Cardiac muscle cell (in vitro differentiated cells and primary cell): ENCODE results near the gene DGKI. TPM values are rescaled to one million over a fixed set of nuclear protein-coding genes. Genes with fewer than 3 reads are reported as not detected.

Experiments used
- DNase-seq, 2 donors: peaks; one replicate each; pipeline versions ENCODE4 v3.0.0 to v3.0.0-alpha.2; 2010 to 2017; ENCODE audit warnings: low read depth in 1 of 2, low spot score in 1 of 2
- H3K27ac ChIP-seq: fragments of 200-600 bp; sonication (generic); 2 replicates; pipeline ENCODE4 v1.5.1; 2016
- H3K27me3 ChIP-seq: fragments of 200-600 bp; sonication (generic); 2 replicates; pipeline ENCODE4 v1.6.0; 2016; ENCODE audit warnings: control low read depth
- H3K36me3 ChIP-seq: fragments of 200-600 bp; sonication (generic); 2 replicates; pipeline ENCODE4 v1.5.1; 2016; ENCODE audit warnings: control low read depth
- H3K4me1 ChIP-seq: fragments of 200-600 bp; sonication (generic); 2 replicates; pipeline ENCODE4 v1.8.1; 2017; ENCODE audit warnings: low read depth, mild to moderate bottlenecking, mixed run types
- H3K4me3 ChIP-seq: fragments of 200-600 bp; sonication (generic); 2 replicates; pipeline ENCODE4 v1.5.1; 2016; ENCODE audit warnings: mild to moderate bottlenecking
- H3K9me3 ChIP-seq: fragments of 200-600 bp; sonication (generic); 2 replicates; pipeline ENCODE4 v1.5.1; 2017; ENCODE audit warnings: low read depth, mild to moderate bottlenecking, control low read depth
- CTCF ChIP-seq: IDR thresholded peaks from 2 replicates; pipeline ENCODE4 v1.5.1; 2012; ENCODE audit warnings: low read depth, mild to moderate bottlenecking, low read length
- polyA plus RNA-seq: library from polyadenylated mRNA; unstranded; fragments of >200 nt; fragmentation: Nextera tagmentation; extraction: Ambion mirVana; gene quantifications from 2 replicates; pipeline ENCODE4 v1.2.1, GENCODE V29; 2016
- total RNA-seq: library from RNA; depleted of rRNA; stranded (reverse); fragments of >200 nt; gene quantifications from 2 replicates; pipeline ENCODE4 v1.2.3, GENCODE V29; 2016

Gene DGKI
- total and polyA plus RNA-seq, 2 experiments from 2014 or later = 35.0 to 52.7 TPM

GRCh38 chr7:137462074-137462715 lies 384.6 kb downstream of the DGKI start:
- no peaks in the 10 kb centered on the region for H3K9me3 ChIP-seq
- H3K27ac ChIP-seq = no peak overlapping the region
- no peak for TF ChIP-seq CTCF
- no peaks in the 10 kb centered on the region for H3K36me3 ChIP-seq
- H3K4me3 ChIP-seq = no peak overlapping the region
- peak in 1 of 2 donors; percentile 21 for DNase-seq
- H3K27me3 ChIP-seq = no peaks in the 10 kb centered on the region
- peaks cover 8% of the 10 kb centered on the region for H3K4me1 ChIP-seq

- H3K4me3 ChIP-seq = no peak overlapping the region
- H3K4me1 ChIP-seq = peaks cover 9% of the 10 kb centered on the region
- no peak for TF ChIP-seq CTCF
- no peaks in the 10 kb centered on the region for H3K36me3 ChIP-seq
- no peak overlapping the region for H3K27ac ChIP-seq
- no peak for DNase-seq
- H3K9me3 ChIP-seq = no peaks in the 10 kb centered on the region
- no peaks in the 10 kb centered on the region for H3K27me3 ChIP-seq
Measured at GRCh38 chr7:137458399-137458798, 388.4 kb downstream of the DGKI start.

- Histone ChIP-seq H3K9me3 (no peaks in the 10 kb centered on the region), H3K4me3 (peak overlapping the region; percentile 44), H3K27me3 (no peaks in the 10 kb centered on the region), H3K36me3 (no peaks in the 10 kb centered on the region), H3K4me1 (peaks cover 29% of the 10 kb centered on the region), H3K27ac (peak overlapping the region; percentile 99)
- TF ChIP-seq CTCF = no peak
- DNase-seq = peak; percentile 92 to 98
Measured at GRCh38 chr7:137454767-137455166, 392.0 kb downstream of the DGKI start.

GRCh38 chr7:137454246-137454724 lies 392.5 kb downstream of the DGKI start:
- peak overlapping the region; percentile 44 for H3K4me3 ChIP-seq
- no peaks in the 10 kb centered on the region for H3K9me3 ChIP-seq
- H3K27ac ChIP-seq = peak overlapping the region; percentile 99
- H3K4me1 ChIP-seq = peaks cover 29% of the 10 kb centered on the region
- no peaks in the 10 kb centered on the region for H3K27me3 ChIP-seq
- peak; percentile 73 to 76 for DNase-seq
- H3K36me3 ChIP-seq = no peaks in the 10 kb centered on the region
- peak; percentile 67 for TF ChIP-seq CTCF

GRCh38 chr7:137453356-137453755 lies 393.4 kb downstream of the DGKI start:
- Histone ChIP-seq H3K27ac (peak overlapping the region; percentile 99), H3K36me3 (no peaks in the 10 kb centered on the region), H3K9me3 (no peaks in the 10 kb centered on the region), H3K4me3 (peak overlapping the region; percentile 44), H3K4me1 (peaks cover 29% of the 10 kb centered on the region), H3K27me3 (no peaks in the 10 kb centered on the region)
- DNase-seq = peak in 1 of 2 donors; percentile 20
- no peak for TF ChIP-seq CTCF
